ENCODE measurements around the gene FUCA1. TPM values are rescaled to one million over a fixed set of nuclear protein-coding genes. Genes with fewer than 3 reads are reported as not detected.
"Not testable (repeated sequence)": the region's sequence is repeated elsewhere in the genome, so short reads cannot be mapped to it uniquely, and the experiment has no call there.

Gene FUCA1
- total and polyA plus RNA-seq, 12 donors, result 17.9 to 109 (median 59.1) TPM

DNA sequence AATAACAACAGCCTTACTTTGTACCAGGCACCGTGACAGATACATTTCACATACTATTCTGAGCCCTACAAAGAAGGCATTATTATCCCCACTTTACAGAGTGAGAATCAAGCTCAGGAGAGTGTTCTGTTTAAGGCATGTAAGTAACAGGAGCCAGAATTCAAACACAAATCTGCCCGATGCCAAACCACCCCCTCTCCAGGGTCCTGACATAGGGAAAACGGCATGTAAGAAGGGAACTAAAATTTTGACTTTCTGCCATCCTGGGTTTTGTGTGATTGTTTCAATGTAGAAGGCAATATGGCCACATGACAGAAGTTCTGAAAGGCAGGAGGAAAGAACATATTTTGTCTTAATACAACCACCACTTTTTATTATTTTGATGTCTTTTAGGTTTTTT is 5.5 kb downstream of the FUCA1 start:
- peaks cover 0 to 53% of the 10 kb centered on the region in 2 donors for H3K36me3 ChIP-seq (replicated peaks in 1 of 2)
- intact Hi-C loops (cut with DNase I), result loop anchor here in 1 of 2 donors (10.0 kb wide), 1 partner anchor 58 kb away; the partner anchor contains the start of gene GALE
- no peak overlapping the region for H3K27ac ChIP-seq
- TF ChIP-seq POLR2A (IDR thresholded peaks at IDR 0.05), result no peak
- TF ChIP-seq, protein P1, sequence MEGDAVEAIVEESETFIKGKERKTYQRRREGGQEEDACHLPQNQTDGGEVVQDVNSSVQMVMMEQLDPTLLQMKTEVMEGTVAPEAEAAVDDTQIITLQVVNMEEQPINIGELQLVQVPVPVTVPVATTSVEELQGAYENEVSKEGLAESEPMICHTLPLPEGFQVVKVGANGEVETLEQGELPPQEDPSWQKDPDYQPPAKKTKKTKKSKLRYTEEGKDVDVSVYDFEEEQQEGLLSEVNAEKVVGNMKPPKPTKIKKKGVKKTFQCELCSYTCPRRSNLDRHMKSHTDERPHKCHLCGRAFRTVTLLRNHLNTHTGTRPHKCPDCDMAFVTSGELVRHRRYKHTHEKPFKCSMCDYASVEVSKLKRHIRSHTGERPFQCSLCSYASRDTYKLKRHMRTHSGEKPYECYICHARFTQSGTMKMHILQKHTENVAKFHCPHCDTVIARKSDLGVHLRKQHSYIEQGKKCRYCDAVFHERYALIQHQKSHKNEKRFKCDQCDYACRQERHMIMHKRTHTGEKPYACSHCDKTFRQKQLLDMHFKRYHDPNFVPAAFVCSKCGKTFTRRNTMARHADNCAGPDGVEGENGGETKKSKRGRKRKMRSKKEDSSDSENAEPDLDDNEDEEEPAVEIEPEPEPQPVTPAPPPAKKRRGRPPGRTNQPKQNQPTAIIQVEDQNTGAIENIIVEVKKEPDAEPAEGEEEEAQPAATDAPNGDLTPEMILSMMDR (IDR thresholded peaks at IDR 0.05), result no peak
- DNase-seq, result no peak
- no peaks in the 10 kb centered on the region for H3K27me3 ChIP-seq
- no peaks in the 10 kb centered on the region for H3K9me3 ChIP-seq (replicated peaks in 1 of 3)
- H3K4me1 ChIP-seq (replicated peaks in 1 of 2), result peaks cover 7 to 21% of the 10 kb centered on the region in 2 donors
- WGBS, 4 donors, result 78 to 85% (median 79%) methylated on average over 3 of the region's 3 CpGs
- H3K4me3 ChIP-seq, result no peak overlapping the region

DNA sequence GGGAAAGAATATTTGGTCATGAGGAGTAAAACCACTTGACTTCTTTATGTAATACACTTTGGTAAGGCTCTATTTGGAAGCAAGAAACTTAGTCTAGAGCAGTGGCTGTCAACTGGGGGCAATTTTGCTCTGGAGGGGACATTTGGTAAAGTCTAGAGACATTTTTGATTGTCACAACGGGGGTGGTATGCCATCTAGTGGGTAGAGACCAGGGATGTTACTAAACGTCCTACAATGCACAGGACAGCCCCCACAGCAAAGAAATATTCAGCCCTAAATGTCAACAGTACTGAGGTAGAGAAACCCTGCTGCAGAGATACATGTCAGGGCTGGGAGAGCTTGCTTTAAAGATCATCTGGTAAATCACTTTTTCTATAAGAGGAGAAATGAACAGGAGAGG is 13.5 kb downstream of the FUCA1 start:
- 44 to 73% (median 54%) methylated on average over 2 of the region's 2 CpGs for WGBS, 4 donors
- no peaks in the 10 kb centered on the region for H3K4me1 ChIP-seq (replicated peaks in 1 of 2)
- no peak overlapping the region for H3K27ac ChIP-seq
- H3K27me3 ChIP-seq, result no peaks in the 10 kb centered on the region
- no peak for TF ChIP-seq POLR2A (IDR thresholded peaks at IDR 0.05)
- TF ChIP-seq, protein P1 (IDR thresholded peaks at IDR 0.05), result no peak
- DNase-seq, result no peak
- H3K9me3 ChIP-seq (replicated peaks in 1 of 3), result no peaks in the 10 kb centered on the region
- no peak overlapping the region for H3K4me3 ChIP-seq
- intact Hi-C loops (cut with DNase I), result no loop called here
- peaks cover 0 to 18% of the 10 kb centered on the region in 2 donors for H3K36me3 ChIP-seq (replicated peaks in 1 of 2)

DNA sequence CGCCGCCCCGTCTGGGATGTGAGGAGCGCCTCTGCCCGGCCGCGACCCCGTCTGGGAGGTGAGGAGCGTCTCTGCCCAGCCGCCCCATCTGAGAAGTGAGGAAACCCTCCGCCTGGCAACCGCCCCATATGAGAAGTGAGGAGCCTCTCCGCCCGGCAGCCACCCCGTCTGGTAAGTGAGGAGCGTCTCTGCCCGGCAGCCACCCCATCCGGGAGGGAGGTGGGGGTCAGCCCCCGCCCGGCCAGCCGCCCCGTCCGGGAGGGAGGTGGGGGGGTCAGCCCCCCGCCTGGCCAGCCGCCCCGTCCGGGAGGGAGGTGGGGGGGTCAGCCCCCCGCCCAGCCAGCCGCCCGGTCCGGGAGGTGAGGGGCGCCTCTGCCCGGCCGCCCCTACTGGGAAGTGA is 15.0 kb downstream of the FUCA1 start:
- H3K9me3 ChIP-seq (replicated peaks in 1 of 3); H3K27ac ChIP-seq; H3K36me3 ChIP-seq (replicated peaks in 1 of 2); intact Hi-C loops (cut with DNase I); H3K4me3 ChIP-seq; DNase-seq; H3K27me3 ChIP-seq; H3K4me1 ChIP-seq (replicated peaks in 1 of 2): not testable (repeated sequence)
- 95 to 97% methylated on average over 11 to 21 of the region's 34 CpGs; no CpG with 5 or more reads in 2 of the 4 donors for WGBS, 4 donors

DNA sequence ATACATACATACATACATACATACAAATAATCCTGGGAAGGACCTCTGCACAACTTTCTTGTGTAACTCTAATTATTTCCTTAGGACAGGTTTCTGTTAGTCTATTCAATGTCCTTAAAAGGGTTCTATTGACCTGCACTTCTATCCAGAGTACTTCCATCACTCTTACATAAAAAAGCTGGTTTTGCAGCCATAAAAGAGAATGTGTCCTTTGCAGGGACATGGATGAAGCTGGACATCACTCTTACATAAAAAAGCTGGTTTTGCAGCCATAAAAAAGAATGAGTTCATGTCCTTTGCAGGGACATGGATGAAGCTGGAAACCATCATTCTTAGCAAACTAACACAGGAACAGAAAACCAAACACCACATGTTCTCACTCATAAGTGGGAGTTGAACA is 16.7 kb downstream of the FUCA1 start:
- H3K4me3 ChIP-seq; H3K27ac ChIP-seq; H3K27me3 ChIP-seq; DNase-seq; H3K4me1 ChIP-seq (replicated peaks in 1 of 2); H3K9me3 ChIP-seq (replicated peaks in 1 of 3); intact Hi-C loops (cut with DNase I): not testable (repeated sequence)
- peaks cover 0 to 14% of the 10 kb centered on the region in 2 donors for H3K36me3 ChIP-seq (replicated peaks in 1 of 2)

DNA sequence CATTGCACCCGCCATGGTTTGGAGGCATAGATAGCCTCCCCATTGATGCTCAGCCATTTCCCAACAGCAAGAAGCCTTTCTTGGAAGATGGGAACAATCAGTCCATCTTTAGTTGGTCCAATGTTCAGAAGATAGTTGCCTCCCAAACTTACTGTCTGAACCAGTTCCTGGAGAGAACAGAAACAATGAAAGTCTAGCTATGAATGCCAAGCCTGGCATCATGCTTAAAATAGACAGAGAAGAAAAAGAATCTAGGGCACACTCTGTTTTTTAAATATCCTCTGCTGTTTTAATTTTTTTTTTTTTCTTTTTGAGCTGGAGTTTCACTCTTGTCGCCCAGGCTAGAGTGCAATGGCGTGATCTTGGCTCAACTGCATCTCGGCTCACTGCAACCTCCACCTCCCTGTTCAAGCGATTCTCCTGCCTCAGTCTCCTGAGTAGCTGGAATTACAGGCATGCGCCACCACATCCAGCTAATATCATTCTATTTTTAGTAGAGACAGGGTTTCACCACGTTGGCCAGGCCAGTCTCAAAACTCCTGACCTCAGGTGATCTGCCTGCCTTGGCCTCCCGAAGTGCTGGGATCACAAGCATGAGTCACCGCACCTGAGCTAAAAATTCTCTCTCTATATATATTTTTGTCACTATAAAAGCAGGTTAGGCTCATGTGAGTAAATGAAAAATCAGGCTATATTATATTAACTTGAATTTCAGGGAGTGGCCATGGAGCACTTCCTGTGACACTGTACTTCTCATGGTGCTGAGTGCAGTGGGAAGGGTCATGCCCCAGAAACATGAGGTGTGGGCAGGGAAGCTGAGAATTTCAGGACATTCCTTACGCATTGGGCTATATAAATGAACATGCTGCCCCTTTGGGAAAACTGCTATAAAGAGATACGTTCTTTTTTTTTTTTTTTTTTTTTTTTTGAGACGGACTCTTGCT is 19.1 kb downstream of the FUCA1 start:
- no peaks in the 10 kb centered on the region for H3K9me3 ChIP-seq (replicated peaks in 1 of 3)
- no peak for TF ChIP-seq POLR2A (IDR thresholded peaks at IDR 0.05)
- H3K4me1 ChIP-seq (replicated peaks in 1 of 2), result no peaks in the 10 kb centered on the region
- H3K36me3 ChIP-seq (replicated peaks in 1 of 2), result peaks cover 0 to 24% of the 10 kb centered on the region in 2 donors
- 87 to 91% (median 90%) methylated on average over 12 of the region's 12 CpGs for WGBS, 4 donors
- DNase-seq, result no peak
- H3K27ac ChIP-seq, result no peak overlapping the region
- no peak overlapping the region for H3K4me3 ChIP-seq
- no peaks in the 10 kb centered on the region for H3K27me3 ChIP-seq
- intact Hi-C loops (cut with DNase I), result no loop called here

DNA sequence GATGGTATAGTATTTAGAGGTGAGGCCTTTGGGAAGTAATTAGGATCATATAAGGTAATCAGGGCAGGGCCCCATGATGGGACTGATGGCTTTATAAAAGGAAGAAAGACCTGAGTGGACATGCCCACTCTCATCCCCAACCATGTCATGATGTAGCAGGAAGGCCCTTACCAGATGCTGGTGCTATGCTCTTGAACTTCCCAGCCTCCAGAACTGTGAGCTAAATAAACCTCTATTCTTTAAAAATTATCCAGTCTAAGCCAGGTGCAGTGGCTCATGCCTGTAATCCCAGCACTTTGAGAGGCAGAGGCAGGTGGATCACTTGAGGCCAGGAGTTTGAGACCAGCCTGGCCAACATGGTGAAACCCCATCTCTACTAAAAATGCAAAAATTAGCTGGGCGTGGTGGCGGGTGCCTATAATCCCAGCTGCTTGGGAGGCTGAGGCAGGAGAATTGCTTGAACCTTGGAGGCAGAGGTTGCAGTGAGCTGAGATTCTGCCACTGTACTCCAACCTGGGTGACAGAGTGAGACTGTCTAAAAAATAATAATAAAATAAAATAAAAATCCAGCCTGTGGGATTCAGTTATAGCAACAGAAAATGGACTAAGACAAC is 20.5 kb downstream of the FUCA1 start:
- intact Hi-C loops (cut with DNase I), result not testable (repeated sequence)
- WGBS, 4 donors, result 83 to 100% (median 98%) methylated on average over 2 of the region's 2 CpGs
- peaks cover 0 to 24% of the 10 kb centered on the region in 2 donors for H3K36me3 ChIP-seq (replicated peaks in 1 of 2)

More for the DNA sequence above, 20.5 kb downstream of the FUCA1 start:
- not testable (repeated sequence) for H3K4me3 ChIP-seq; H3K9me3 ChIP-seq (replicated peaks in 1 of 3); DNase-seq; H3K27me3 ChIP-seq; H3K4me1 ChIP-seq (replicated peaks in 1 of 2); H3K27ac ChIP-seq
